Activated T-cell treated with anti-CD3 and anti-CD28 coated beads, Interleukin-2, amount 50 U/mL, for 1 hour (primary cell): ENCODE data around the gene MPRIP.
"Not testable (repeated sequence)": the region's sequence is repeated elsewhere in the genome, so short reads cannot be mapped to it uniquely, and the experiment has no call there.

ENCODE experiments used
- DNase-seq: peaks from one replicate; pipeline ENCODE4 v3.0.0-alpha.2; 2020

Gene MPRIP

GRCh38 chr17:17014748-17015124 lies 27.5 kb upstream of the MPRIP start:
- DNase-seq, result not testable (repeated sequence)

- DNase-seq, result no peak
Measured at GRCh38 chr17:17015230-17015629, 27.0 kb upstream of the MPRIP start.

GRCh38 chr17:17016199-17017197 lies 25.8 kb upstream of the MPRIP start:
- not testable (repeated sequence) for DNase-seq

- no peak for DNase-seq
Measured at GRCh38 chr17:17017343-17018014, 24.8 kb upstream of the MPRIP start.

GRCh38 chr17:17018021-17018441 lies 24.2 kb upstream of the MPRIP start:
- DNase-seq, result no peak

- no peak for DNase-seq
Measured at GRCh38 chr17:17018612-17019429, 23.4 kb upstream of the MPRIP start.

GRCh38 chr17:17019430-17019762 lies 22.9 kb upstream of the MPRIP start:
- no peak for DNase-seq

- DNase-seq, result no peak
Measured at GRCh38 chr17:17019891-17020456, 22.3 kb upstream of the MPRIP start.

- no peak for DNase-seq
Measured at GRCh38 chr17:17020821-17021193, 21.4 kb upstream of the MPRIP start.

GRCh38 chr17:17021194-17021863 lies 20.9 kb upstream of the MPRIP start:
- DNase-seq, result no peak

GRCh38 chr17:17022011-17022410 lies 20.2 kb upstream of the MPRIP start:
- DNase-seq, result no peak

- DNase-seq, result no peak
Measured at GRCh38 chr17:17022456-17022855, 19.8 kb upstream of the MPRIP start.

GRCh38 chr17:17024778-17025300 lies 17.4 kb upstream of the MPRIP start:
- no peak for DNase-seq

GRCh38 chr17:17025621-17026020 lies 16.6 kb upstream of the MPRIP start:
- DNase-seq, result no peak

GRCh38 chr17:17026163-17026562 lies 16.1 kb upstream of the MPRIP start:
- DNase-seq, result no peak

GRCh38 chr17:17027442-17028058 lies 14.7 kb upstream of the MPRIP start:
- DNase-seq, result no peak

GRCh38 chr17:17028059-17028877 lies 14.0 kb upstream of the MPRIP start:
- DNase-seq, result no peak

GRCh38 chr17:17028878-17029535 lies 13.2 kb upstream of the MPRIP start:
- no peak for DNase-seq

GRCh38 chr17:17029938-17030337 lies 12.3 kb upstream of the MPRIP start:
- DNase-seq, result no peak

- no peak for DNase-seq
Measured at GRCh38 chr17:17030515-17031211, 11.6 kb upstream of the MPRIP start.
